ENCODE measurements around the gene DENND11.
A peak's percentile ranks its signal among the peaks of the same experiment; 100 is the strongest.

The DENND11 gene

DNA sequence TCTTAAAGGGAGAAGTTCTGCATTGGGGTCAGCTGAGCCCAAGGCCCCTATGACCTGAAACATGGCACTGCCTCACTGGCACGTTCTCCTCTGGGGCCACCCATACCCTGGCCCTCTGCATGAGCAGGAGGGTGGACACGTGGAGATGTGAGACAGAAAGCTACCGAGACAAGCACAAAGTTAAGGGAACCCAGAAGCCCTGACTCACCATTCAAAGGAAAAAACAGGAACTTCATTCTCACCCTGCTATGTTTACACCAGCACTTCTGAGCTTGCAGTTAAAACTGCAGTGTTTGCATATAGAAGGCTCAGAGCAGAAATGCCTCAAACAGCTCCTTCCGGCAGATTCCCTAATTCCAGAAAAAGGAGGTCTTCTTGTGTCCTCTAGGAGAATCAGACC lies 41.7 kb downstream of the DENND11 start:
- H3F3A ChIP-seq (ENCODE audit: insufficient read depth): no peaks in the 10 kb centered on the region
- no peaks in the 10 kb centered on the region for H3K9me2 ChIP-seq (replicated peaks; ENCODE audit: insufficient read depth, low read length)
- H4K20me1 ChIP-seq (ENCODE audit: low read depth, low read length): no peaks in the 10 kb centered on the region
- TF ChIP-seq EZH2phosphoT487 (conservative IDR thresholded peaks at IDR 0.05; ENCODE audit: low read length) (no peak), CTCF (IDR thresholded peaks at IDR 0.05; ENCODE audit: insufficient read depth, low read length, poor library complexity, severe bottlenecking) (no peak)
- H3K36me3 ChIP-seq (ENCODE audit: low read length): no peaks in the 10 kb centered on the region
- no peaks in the 10 kb centered on the region for H3K79me2 ChIP-seq (ENCODE audit: insufficient read depth, low read length)
- no peak overlapping the region for H3K4me3 ChIP-seq (ENCODE audit: insufficient read depth, low read length, poor library complexity, severe bottlenecking)
- H3K9me3 ChIP-seq (ENCODE audit: insufficient read depth, low read length): no peaks in the 10 kb centered on the region
- H3K9ac ChIP-seq (ENCODE audit: low read length): no peak overlapping the region
- no peak overlapping the region for H3K4me2 ChIP-seq (ENCODE audit: low read depth, low read length, poor library complexity, severe bottlenecking)
- no peak overlapping the region for H2AFZ ChIP-seq (ENCODE audit: low read depth, low read length, severe bottlenecking)
- H3K27me3 ChIP-seq (ENCODE audit: low read length): no peaks in the 10 kb centered on the region
- H3K27ac ChIP-seq (ENCODE audit: low read depth, low read length): no peak overlapping the region

GRCh38 chr7:141659501-141659900 lies 42.5 kb downstream of the DENND11 start:
- no peaks in the 10 kb centered on the region for H3K79me2 ChIP-seq (ENCODE audit: insufficient read depth, low read length)
- no peak overlapping the region for H3K9ac ChIP-seq (ENCODE audit: low read length)
- no peaks in the 10 kb centered on the region for H3F3A ChIP-seq (ENCODE audit: insufficient read depth)
- no peak overlapping the region for H2AFZ ChIP-seq (ENCODE audit: low read depth, low read length, severe bottlenecking)
- H3K27me3 ChIP-seq (ENCODE audit: low read length): no peaks in the 10 kb centered on the region
- no peaks in the 10 kb centered on the region for H4K20me1 ChIP-seq (ENCODE audit: low read depth, low read length)
- no peak overlapping the region for H3K4me3 ChIP-seq (ENCODE audit: insufficient read depth, low read length, poor library complexity, severe bottlenecking)
- TF ChIP-seq EZH2phosphoT487 (conservative IDR thresholded peaks at IDR 0.05; ENCODE audit: low read length) (no peak), CTCF (IDR thresholded peaks at IDR 0.05; ENCODE audit: insufficient read depth, low read length, poor library complexity, severe bottlenecking) (no peak)
- no peaks in the 10 kb centered on the region for H3K36me3 ChIP-seq (ENCODE audit: low read length)
- H3K9me3 ChIP-seq (ENCODE audit: insufficient read depth, low read length): no peaks in the 10 kb centered on the region
- no peak overlapping the region for H3K4me2 ChIP-seq (ENCODE audit: low read depth, low read length, poor library complexity, severe bottlenecking)
- H3K9me2 ChIP-seq (replicated peaks; ENCODE audit: insufficient read depth, low read length): no peaks in the 10 kb centered on the region
- no peak overlapping the region for H3K27ac ChIP-seq (ENCODE audit: low read depth, low read length)

DNA sequence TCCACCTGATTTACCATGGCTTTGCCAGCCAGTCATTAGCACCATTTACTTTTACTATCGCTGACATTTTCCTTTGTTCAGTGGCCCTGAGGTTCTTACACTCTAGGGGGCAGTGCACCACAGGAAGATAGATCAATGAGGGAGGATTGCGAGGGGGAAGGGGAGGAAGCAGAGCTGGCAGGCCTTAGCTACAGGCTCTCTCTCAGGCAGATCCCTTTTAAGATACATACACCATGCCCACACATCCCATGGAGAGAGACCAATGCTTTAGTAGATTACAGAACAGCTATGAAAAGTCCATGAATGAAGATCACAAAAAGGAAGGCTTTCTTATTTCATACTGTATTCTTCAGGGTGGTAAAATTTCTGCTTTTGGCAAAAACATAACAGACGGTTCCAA lies 47.4 kb downstream of the DENND11 start:
- Histone ChIP-seq H3K79me2 (ENCODE audit: insufficient read depth, low read length) (no peaks in the 10 kb centered on the region), H3K9me3 (ENCODE audit: insufficient read depth, low read length) (no peaks in the 10 kb centered on the region), H3K27ac (ENCODE audit: low read depth, low read length) (no peak overlapping the region), H3K4me3 (ENCODE audit: insufficient read depth, low read length, poor library complexity, severe bottlenecking) (no peak overlapping the region), H3K4me2 (ENCODE audit: low read depth, low read length, poor library complexity, severe bottlenecking) (no peak overlapping the region), H2AFZ (ENCODE audit: low read depth, low read length, severe bottlenecking) (no peak overlapping the region), H3K9me2 (replicated peaks; ENCODE audit: insufficient read depth, low read length) (no peaks in the 10 kb centered on the region), H4K20me1 (ENCODE audit: low read depth, low read length) (no peaks in the 10 kb centered on the region), H3K9ac (ENCODE audit: low read length) (no peak overlapping the region), H3F3A (ENCODE audit: insufficient read depth) (no peaks in the 10 kb centered on the region), H3K27me3 (ENCODE audit: low read length) (no peaks in the 10 kb centered on the region), H3K36me3 (ENCODE audit: low read length) (no peaks in the 10 kb centered on the region)
- TF ChIP-seq EZH2phosphoT487 (conservative IDR thresholded peaks at IDR 0.05; ENCODE audit: low read length) (no peak), CTCF (IDR thresholded peaks at IDR 0.05; ENCODE audit: insufficient read depth, low read length, poor library complexity, severe bottlenecking) (peak; percentile 43)

DNA sequence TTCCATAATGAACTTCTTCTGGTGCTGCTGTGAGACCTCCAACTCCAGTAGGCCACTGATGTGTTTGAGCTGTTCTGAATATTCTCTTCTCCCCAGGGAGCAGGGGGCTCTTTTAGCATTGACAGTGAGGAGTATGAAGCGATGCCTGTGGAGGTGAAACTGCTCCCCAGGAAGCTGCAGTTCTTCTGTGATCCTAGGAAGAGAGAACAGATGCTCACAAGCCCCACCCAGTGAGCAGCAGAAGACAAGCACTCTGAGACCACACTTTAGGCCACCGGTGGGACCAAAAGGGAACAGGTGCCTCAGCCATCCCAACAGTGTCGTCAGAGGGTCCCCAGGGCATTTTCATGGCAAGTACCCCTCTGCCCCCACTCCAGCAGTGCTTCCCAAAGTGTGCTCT lies 49.3 kb downstream of the DENND11 start:
- Histone ChIP-seq H3K36me3 (ENCODE audit: low read length) (no peaks in the 10 kb centered on the region), H2AFZ (ENCODE audit: low read depth, low read length, severe bottlenecking) (no peak overlapping the region), H3K79me2 (ENCODE audit: insufficient read depth, low read length) (no peaks in the 10 kb centered on the region), H3F3A (ENCODE audit: insufficient read depth) (no peaks in the 10 kb centered on the region), H3K4me3 (ENCODE audit: insufficient read depth, low read length, poor library complexity, severe bottlenecking) (no peak overlapping the region), H3K9me3 (ENCODE audit: insufficient read depth, low read length) (no peaks in the 10 kb centered on the region), H3K27ac (ENCODE audit: low read depth, low read length) (no peak overlapping the region), H3K27me3 (ENCODE audit: low read length) (no peaks in the 10 kb centered on the region), H4K20me1 (ENCODE audit: low read depth, low read length) (no peaks in the 10 kb centered on the region), H3K9me2 (replicated peaks; ENCODE audit: insufficient read depth, low read length) (no peaks in the 10 kb centered on the region), H3K4me2 (ENCODE audit: low read depth, low read length, poor library complexity, severe bottlenecking) (no peak overlapping the region), H3K9ac (ENCODE audit: low read length) (no peak overlapping the region)
- TF ChIP-seq EZH2phosphoT487 (conservative IDR thresholded peaks at IDR 0.05; ENCODE audit: low read length): no peak
- TF ChIP-seq CTCF (IDR thresholded peaks at IDR 0.05; ENCODE audit: insufficient read depth, low read length, poor library complexity, severe bottlenecking): no peak

Data from SU-DHL-6 (cell line).